ENCODE results near the gene NTNG1. TPM values are rescaled to one million over a fixed set of nuclear protein-coding genes. Genes with fewer than 3 reads are reported as not detected.

Gene NTNG1
- total and polyA plus RNA-seq, 10 of the 15 experiments (the other 5 are each of a cell fraction or from before 2014, with no cell fraction given) = 0.18 to 2.3 (median 1.1) TPM; not detected in 1

- no peak for TF ChIP-seq EP300 (IDR thresholded peaks at IDR 0.05; ENCODE audit: borderline replicate concordance in 1 of 2, control insufficient read depth in 1 of 2, low read depth in 2 of 2, low read length in 2 of 2)
Measured at GRCh38 chr1:107140703-107141490, at the start of gene NTNG1 (continued).

GRCh38 chr1:107091418-107091817 lies 49.4 kb upstream of the NTNG1 start:
- H3K9ac ChIP-seq (ENCODE audit: control insufficient read depth, insufficient read depth, low read length) = no peak overlapping the region
- ChIA-PET SMC1A (ENCODE audit: uncharacterized antibody, unreplicated experiment) (no interaction called here), RAD21 (ENCODE audit: unreplicated experiment) (no interaction called here), CTCF (no interaction called here), POLR2A (interaction anchor here (0.6 kb wide), 1 partner anchor 23 kb away, joined by 3 read pairs; no protein-coding TSS in a partner anchor)
- no peaks in the 10 kb centered on the region for H3K9me3 ChIP-seq (replicated peaks; ENCODE audit: control insufficient read depth, insufficient read depth, low read length)
- no peaks in the 10 kb centered on the region for H4K20me1 ChIP-seq (ENCODE audit: control insufficient read depth, insufficient read depth)
- in situ Hi-C loops (cut with MboI) (no loop called here), intact Hi-C loops (cut with micrococcal nuclease; ENCODE audit: unreplicated experiment) (no loop called here)
- H3K36me3 ChIP-seq (ENCODE audit: control insufficient read depth in 2 of 2, insufficient read depth in 2 of 2, low read length in 1 of 2) = no peaks in the 10 kb centered on the region
- no peaks in the 10 kb centered on the region for H3K79me2 ChIP-seq (ENCODE audit: control insufficient read depth, insufficient read depth, low read length)
- TF ChIP-seq NFIC (IDR thresholded peaks at IDR 0.05; ENCODE audit: low read depth, low read length) = no peak
- TF ChIP-seq SUZ12 (IDR thresholded peaks at IDR 0.05; ENCODE audit: unreplicated experiment) = no peak
- TF ChIP-seq HDGF (IDR thresholded peaks at IDR 0.05) = no peak
- TF ChIP-seq EGR1 (IDR thresholded peaks at IDR 0.05; ENCODE audit: borderline replicate concordance in 1 of 2, low read depth in 2 of 2, low read length in 2 of 2) = no peak
- TF ChIP-seq SP1 (IDR thresholded peaks at IDR 0.05; ENCODE audit: low read depth, low read length) = no peak
- TF ChIP-seq E2F8 (IDR thresholded peaks at IDR 0.05; ENCODE audit: low read depth, partially characterized antibody) = no peak
- TF ChIP-seq RCOR1 (conservative IDR thresholded peaks at IDR 0.05; ENCODE audit: low read depth, low read length) = no peak
- no peak for TF ChIP-seq CREM (IDR thresholded peaks at IDR 0.05; ENCODE audit: low read depth)
- no peak for TF ChIP-seq ZZZ3 (IDR thresholded peaks at IDR 0.05; ENCODE audit: control insufficient read depth, insufficient read length, low read depth)
- TF ChIP-seq ZBTB33 (IDR thresholded peaks at IDR 0.05) = no peak
- TF ChIP-seq IKZF1 (conservative IDR thresholded peaks at IDR 0.05) = no peak
- no peak for TF ChIP-seq MYB (IDR thresholded peaks at IDR 0.05; ENCODE audit: borderline replicate concordance, low read depth, low read length)
- TF ChIP-seq CHD2 (IDR thresholded peaks at IDR 0.05; ENCODE audit: borderline replicate concordance, low read depth, low read length) = no peak
- no peak for TF ChIP-seq GATAD2B (conservative IDR thresholded peaks at IDR 0.05; ENCODE audit: low read depth)
- TF ChIP-seq BRCA1 (IDR thresholded peaks at IDR 0.05; ENCODE audit: low read depth, low read length) = no peak
- no peak for TF ChIP-seq MTA2 (IDR thresholded peaks at IDR 0.05; ENCODE audit: low read depth)
- DNase-seq (ENCODE audit: low read depth, low spot score) = no peak
- BruUV-seq (replicated peaks) = no TSS peak
- H3K27me3 ChIP-seq (replicated peaks in 1 of 2; ENCODE audit: control insufficient read depth in 2 of 2, insufficient read depth in 2 of 2, low read length in 1 of 2) = no peaks in the 10 kb centered on the region; a peak in 1 of 4 replicates
- no peak overlapping the region for H3K4me2 ChIP-seq (ENCODE audit: control insufficient read depth, insufficient read depth)
- 79% methylated on average over 1 of the region's 1 CpG for WGBS (ENCODE audit: insufficient coverage, insufficient replicate concordance, low lambda C conversion rate, missing lambda C conversion rate)
- no peak overlapping the region for H2AFZ ChIP-seq (ENCODE audit: control insufficient read depth, low read depth, low read length)
- H3K4me3 ChIP-seq = no peak overlapping the region
- H3K4me1 ChIP-seq (ENCODE audit: control insufficient read depth, insufficient read depth, low read length) = no peaks in the 10 kb centered on the region
- FAIRE-seq = no peak
- ATAC-seq = no peak
- no peak overlapping the region for H3K27ac ChIP-seq (ENCODE audit: control insufficient read depth, insufficient read depth)
